Neural cell (in vitro differentiated cells): ENCODE results near the gene TPI1.

ENCODE experiments used
- EP300 ChIP-seq: fragments of 450-650 bp; conservative IDR thresholded peaks from 2 replicates; pipeline ENCODE4 v1.6.1; 2014; ENCODE audit warnings: antibody characterized with exemption, mild to moderate bottlenecking, moderate library complexity; ENCODE audit not compliant: poor library complexity, severe bottlenecking
- TAF1 ChIP-seq: IDR thresholded peaks from 2 replicates; pipeline ENCODE4 v1.6.1; 2012; ENCODE audit warnings: low read depth

GRCh38 chr12:6888360-6888759, 21.0 kb downstream of the TPI1 start:
- no peak for TF ChIP-seq TAF1
- no peak for TF ChIP-seq EP300
